Activated T-helper 2 cell treated with anti-CD3 and anti-CD28 coated beads, Interferon-gamma antibody, Interleukin-2, Interleukin-4, amounts not matched to agents 10 μg/mL and 5 μg/mL and 100 μg/mL, durations not matched to agents 14 hours and 24 hours and 36 hours (primary cell): ENCODE data around the gene RSPH1. TPM values are rescaled to one million over a fixed set of nuclear protein-coding genes. Genes with fewer than 3 reads are reported as not detected.

Experiments used
- DNase-seq: peaks from one replicate; pipeline ENCODE4 v3.0.0; 2021; ENCODE audit warnings: low spot score
- H3K27ac Mint-ChIP-seq: one replicate; pipeline ENCODE4 v1.8.0; 2021; ENCODE audit warnings: mixed read lengths
- H3K27me3 Mint-ChIP-seq: one replicate; pipeline ENCODE4 v1.8.0; 2021; ENCODE audit warnings: low read depth, mixed read lengths
- H3K36me3 Mint-ChIP-seq: one replicate; pipeline ENCODE4 v1.8.0; 2021; ENCODE audit warnings: low read depth, mixed read lengths
- H3K4me1 Mint-ChIP-seq: one replicate; pipeline ENCODE4 v1.8.0; 2021; ENCODE audit warnings: low read depth, mixed read lengths
- H3K4me3 Mint-ChIP-seq: one replicate; pipeline ENCODE4 v1.8.0; 2021; ENCODE audit warnings: low read depth, mild to moderate bottlenecking, moderate library complexity, mixed read lengths
- H3K9me3 Mint-ChIP-seq: one replicate; pipeline ENCODE4 v1.8.0; 2021; ENCODE audit warnings: mixed read lengths
- intact Hi-C: fragments of 100-400 bp; cut with micrococcal nuclease; formaldehyde crosslinking; loops from one replicate; pipeline ENCODE4 v1.15.1; 2023
- total RNA-seq: library from RNA; stranded (reverse); gene quantifications from 2 replicates; pipeline ENCODE4 v1.2.3, GENCODE V29; 2022

RSPH1 gene
- total RNA-seq = not detected in 2 replicates

DNA sequence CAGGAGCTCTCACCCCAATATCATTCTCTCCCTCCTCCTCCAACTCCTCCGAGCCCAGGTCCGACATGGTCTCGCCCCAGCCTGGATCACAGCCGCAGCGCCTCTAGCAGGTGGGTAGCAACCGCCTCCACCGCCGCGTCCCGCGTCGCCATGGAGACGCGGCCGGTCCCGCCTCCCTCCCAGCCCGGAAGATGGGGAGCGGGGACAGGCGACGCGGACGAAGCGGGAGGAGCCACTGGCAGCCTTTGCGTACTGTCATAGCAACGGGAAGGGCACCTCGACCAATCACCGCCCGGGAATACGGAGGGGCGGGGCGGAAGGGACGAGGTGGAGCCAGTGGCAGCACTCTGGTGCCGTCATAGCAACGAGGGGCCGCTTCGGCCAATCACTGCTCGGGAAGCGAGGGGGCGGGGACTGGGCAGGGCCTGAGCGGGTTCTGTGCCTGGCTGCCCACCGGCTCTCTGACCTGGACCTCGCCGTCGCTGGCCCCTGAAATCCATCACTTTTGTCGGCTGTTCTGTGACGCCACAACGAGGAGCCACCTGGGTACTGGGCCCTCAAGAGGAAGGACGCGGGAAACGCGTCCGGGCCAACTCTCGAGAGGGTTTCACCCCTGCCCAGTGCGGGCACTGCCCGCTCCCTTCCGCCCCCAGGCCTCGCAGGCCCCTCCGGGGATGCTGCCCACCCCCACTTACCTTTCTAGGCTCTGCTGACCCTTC lies at the start of gene RSPH1:
RSPH1 (minus strand) TSS at position 105 of the 719 bp plus-strand sequence; CDS start at position 67, 38 bp downstream.
- Mint-ChIP-seq H3K4me1 (peaks cover 24% of the 10 kb centered on the region), H3K9me3 (no peaks in the 10 kb centered on the region), H3K27ac (peak within 1 kb of the TSS; percentile 62), H3K27me3 (peaks cover 20% of the 10 kb centered on the region), H3K4me3 (peak within 1 kb of the TSS; percentile 89), H3K36me3 (no peaks in the 10 kb centered on the region)
- DNase-seq = peak; percentile 99
- intact Hi-C loops = loop anchor here (1.0 kb wide), 2 partner anchors 31 to 40 kb away; no protein-coding TSS in a partner anchor

DNA sequence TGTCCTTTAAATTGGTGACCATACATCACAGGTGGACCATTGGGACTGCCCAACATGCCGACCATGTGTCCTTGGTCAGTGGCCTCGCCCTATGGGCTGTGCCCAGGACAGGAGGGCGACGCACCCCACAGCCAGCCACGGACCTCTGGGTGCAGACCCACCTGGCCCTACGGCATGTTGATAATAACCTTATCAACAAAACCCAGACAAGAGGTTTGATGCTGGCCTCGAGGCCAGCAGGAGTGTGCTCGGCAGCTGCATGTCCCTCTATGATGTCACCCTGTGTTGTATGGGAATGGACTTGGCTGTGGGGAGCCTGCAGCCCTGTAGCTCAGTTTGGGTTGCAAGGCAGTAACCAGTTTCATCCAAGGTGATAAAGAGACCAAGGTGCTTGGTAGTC lies 49.7 kb upstream of the RSPH1 start:
- H3K9me3 Mint-ChIP-seq = no peaks in the 10 kb centered on the region
- DNase-seq = no peak
- no peaks in the 10 kb centered on the region for H3K27me3 Mint-ChIP-seq
- H3K4me1 Mint-ChIP-seq = peaks cover 4% of the 10 kb centered on the region
- H3K4me3 Mint-ChIP-seq = no peak overlapping the region
- intact Hi-C loops = no loop called here
- peaks cover 42% of the 10 kb centered on the region for H3K36me3 Mint-ChIP-seq
- no peak overlapping the region for H3K27ac Mint-ChIP-seq

DNA sequence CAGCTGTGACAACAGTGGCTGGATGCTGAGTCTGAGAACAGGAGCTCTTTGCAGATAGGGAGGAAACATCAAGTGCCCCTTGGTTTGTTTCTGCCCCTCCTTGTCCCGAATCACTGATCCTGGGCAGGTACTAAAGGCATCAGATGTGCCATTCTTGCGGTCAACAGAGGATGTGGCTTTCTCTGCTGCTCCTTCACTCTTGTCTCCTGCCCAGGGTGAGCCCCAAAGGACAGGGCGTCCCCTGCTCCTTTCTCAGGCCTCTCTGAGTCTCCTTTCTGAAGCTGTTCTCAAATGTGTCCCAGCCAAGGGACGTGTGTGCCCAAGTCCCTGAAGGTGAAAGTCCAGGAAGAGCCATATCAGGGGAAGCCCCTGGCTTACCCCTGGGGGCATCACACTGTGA lies 49.3 kb upstream of the RSPH1 start:
- H3K9me3 Mint-ChIP-seq = no peaks in the 10 kb centered on the region
- H3K27ac Mint-ChIP-seq = no peak overlapping the region
- no peak overlapping the region for H3K4me3 Mint-ChIP-seq
- no peak for DNase-seq
- peaks cover 4% of the 10 kb centered on the region for H3K4me1 Mint-ChIP-seq
- no peaks in the 10 kb centered on the region for H3K27me3 Mint-ChIP-seq
- H3K36me3 Mint-ChIP-seq = peaks cover 38% of the 10 kb centered on the region
- intact Hi-C loops = no loop called here

DNA sequence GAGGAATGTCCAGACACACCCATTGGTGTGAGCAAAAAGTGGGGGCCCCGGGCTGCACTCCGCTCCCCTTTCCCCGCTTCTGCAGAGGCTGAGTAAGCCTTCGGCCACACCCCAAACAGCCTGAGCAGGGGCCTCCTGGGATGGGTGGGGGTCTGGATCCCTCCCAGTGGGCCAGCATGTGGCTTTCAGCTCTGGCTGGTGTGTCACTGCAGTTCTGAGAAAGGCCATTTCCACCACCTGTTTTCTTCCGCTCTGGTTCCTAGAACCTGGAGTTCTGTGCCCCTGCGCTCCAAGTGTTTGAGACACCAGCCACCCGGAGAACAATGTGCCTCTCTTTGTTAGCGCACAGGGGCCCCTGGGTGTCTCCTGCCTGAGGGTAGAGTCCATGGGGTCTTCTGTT lies 48.5 kb upstream of the RSPH1 start:
- intact Hi-C loops = no loop called here
- peaks cover 4% of the 10 kb centered on the region for H3K4me1 Mint-ChIP-seq
- H3K36me3 Mint-ChIP-seq = peaks cover 32% of the 10 kb centered on the region
- H3K27ac Mint-ChIP-seq = no peak overlapping the region
- H3K27me3 Mint-ChIP-seq = no peaks in the 10 kb centered on the region
- DNase-seq = no peak
- no peaks in the 10 kb centered on the region for H3K9me3 Mint-ChIP-seq
- no peak overlapping the region for H3K4me3 Mint-ChIP-seq

DNA sequence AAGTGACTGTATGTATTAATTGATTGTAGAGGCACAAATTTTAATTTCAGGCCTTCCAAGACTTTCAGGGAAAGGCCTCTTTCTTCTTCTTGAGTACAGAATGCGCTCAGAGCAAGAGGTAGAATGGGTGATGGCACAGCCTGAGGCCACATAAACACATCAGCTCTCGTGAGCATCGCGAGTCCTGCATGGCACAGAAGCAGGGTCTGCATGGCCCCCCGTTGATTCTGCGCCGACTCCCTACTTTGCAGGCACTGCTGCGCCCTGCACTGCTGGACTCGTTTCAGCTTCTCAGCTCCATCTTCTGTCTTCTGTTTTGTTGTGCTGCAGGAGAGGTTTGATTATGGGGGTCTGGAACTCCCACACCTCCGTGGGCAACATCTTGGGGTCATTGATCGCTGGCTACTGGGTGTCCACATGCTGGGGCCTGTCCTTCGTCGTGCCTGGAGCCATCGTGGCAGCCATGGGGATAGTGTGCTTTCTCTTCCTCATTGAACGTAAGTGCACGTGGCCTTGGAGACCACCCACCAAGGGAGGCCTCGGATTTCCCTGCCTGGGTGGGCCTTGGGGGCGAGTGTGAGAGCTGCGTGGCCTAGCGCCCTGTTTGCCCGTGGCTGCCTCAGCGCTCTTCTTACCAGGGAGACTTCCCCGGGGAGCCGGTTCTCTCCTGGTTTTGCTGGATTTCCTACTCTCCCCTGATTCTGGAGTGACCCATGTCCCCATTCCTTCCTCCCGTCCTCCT lies 47.3 kb upstream of the RSPH1 start:
- no peak overlapping the region for H3K27ac Mint-ChIP-seq
- no peaks in the 10 kb centered on the region for H3K9me3 Mint-ChIP-seq
- H3K36me3 Mint-ChIP-seq = peaks cover 20% of the 10 kb centered on the region
- intact Hi-C loops = no loop called here
- H3K4me3 Mint-ChIP-seq = no peak overlapping the region
- no peaks in the 10 kb centered on the region for H3K4me1 Mint-ChIP-seq
- no peak for DNase-seq
- H3K27me3 Mint-ChIP-seq = no peaks in the 10 kb centered on the region

DNA sequence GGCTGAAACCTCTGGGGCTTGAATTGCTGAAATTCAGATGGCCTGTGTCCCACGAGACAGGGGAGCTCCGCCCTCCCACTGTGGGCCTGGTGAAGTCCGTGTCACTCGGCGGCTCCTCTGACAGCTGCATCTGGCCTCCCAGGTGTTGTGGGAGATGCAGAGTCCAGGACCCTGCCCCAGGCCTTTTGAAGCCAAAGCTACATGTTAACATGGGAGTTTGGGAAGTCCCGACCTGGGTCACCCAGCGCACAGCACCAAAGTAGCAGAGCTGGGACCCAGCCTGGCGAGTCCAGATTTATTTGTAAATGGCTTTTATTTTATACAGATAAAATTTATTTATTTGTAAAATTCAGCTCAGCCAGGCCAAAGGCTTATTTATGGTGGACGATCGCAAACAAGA lies 46.6 kb upstream of the RSPH1 start:
- H3K27me3 Mint-ChIP-seq = no peaks in the 10 kb centered on the region
- H3K4me3 Mint-ChIP-seq = no peak overlapping the region
- H3K4me1 Mint-ChIP-seq = no peaks in the 10 kb centered on the region
- no peak for DNase-seq
- no peaks in the 10 kb centered on the region for H3K9me3 Mint-ChIP-seq
- no peak overlapping the region for H3K27ac Mint-ChIP-seq
- intact Hi-C loops = no loop called here
- H3K36me3 Mint-ChIP-seq = peaks cover 17% of the 10 kb centered on the region

DNA sequence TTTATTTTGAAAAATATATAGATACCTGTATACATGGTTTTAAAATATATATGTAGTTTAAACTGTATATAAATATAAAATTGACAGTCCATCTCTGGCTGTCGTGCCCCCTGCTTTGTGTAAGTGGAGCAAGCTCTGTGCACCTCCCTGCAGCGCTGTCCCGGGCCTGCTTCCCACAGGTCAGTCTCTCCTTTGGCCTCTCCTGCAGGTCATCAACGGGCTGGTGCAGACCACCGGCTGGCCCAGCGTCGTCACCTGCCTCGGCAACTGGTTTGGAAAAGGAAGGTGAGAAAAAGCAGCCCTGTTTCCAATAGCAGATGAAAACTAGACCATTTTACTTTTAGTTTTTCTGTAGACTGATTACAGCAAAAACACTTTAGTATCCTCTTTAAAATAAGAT lies 46.2 kb upstream of the RSPH1 start:
- H3K27me3 Mint-ChIP-seq = no peaks in the 10 kb centered on the region
- no peaks in the 10 kb centered on the region for H3K9me3 Mint-ChIP-seq
- no peaks in the 10 kb centered on the region for H3K4me1 Mint-ChIP-seq
- intact Hi-C loops = no loop called here
- H3K27ac Mint-ChIP-seq = no peak overlapping the region
- H3K36me3 Mint-ChIP-seq = peaks cover 15% of the 10 kb centered on the region
- H3K4me3 Mint-ChIP-seq = no peak overlapping the region
- DNase-seq = no peak

DNA sequence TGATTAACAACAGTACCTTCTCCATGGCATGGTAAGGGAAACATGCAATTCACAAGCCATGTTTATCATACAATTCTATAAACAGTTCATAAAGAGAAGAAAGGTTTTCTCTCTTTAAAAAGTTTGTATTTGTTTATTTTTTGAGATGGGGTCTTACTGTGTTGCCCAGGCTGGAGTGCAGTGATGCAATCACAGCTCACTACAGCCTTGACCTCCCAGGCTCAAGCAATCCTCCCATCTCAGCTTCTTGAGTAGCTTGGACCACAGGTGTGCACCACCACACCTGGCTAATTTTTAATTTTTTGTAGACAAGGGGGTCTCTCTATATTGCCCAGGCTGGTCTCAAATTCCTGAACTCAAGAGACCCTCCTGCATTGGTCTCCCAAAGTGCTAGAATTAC lies 45.6 kb upstream of the RSPH1 start:
- no peak overlapping the region for H3K4me3 Mint-ChIP-seq
- H3K4me1 Mint-ChIP-seq = no peaks in the 10 kb centered on the region
- H3K27ac Mint-ChIP-seq = no peak overlapping the region
- intact Hi-C loops = no loop called here
- no peaks in the 10 kb centered on the region for H3K27me3 Mint-ChIP-seq
- no peak for DNase-seq
- H3K9me3 Mint-ChIP-seq = no peaks in the 10 kb centered on the region
- H3K36me3 Mint-ChIP-seq = peaks cover 15% of the 10 kb centered on the region

DNA sequence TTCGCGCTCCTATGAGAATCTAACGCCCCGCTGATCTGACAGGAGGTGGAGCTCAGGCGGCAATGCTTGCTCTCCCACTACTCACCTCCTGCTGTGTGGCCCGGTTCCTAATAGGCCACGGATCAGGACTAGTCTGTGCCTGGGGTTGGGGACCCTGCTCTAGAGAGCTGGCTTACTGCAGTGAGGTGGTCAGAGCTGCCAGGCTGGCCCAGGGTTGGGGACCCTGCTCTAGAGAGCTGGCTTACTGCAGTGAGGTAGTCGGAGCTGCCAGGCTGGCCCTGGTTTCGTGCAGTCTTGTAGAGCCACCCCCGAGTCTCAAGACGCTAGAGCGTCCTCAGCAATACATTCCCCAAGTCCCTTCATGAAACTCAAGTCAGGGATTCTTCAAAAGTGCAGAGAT lies 45.1 kb upstream of the RSPH1 start:
- H3K36me3 Mint-ChIP-seq = peaks cover 17% of the 10 kb centered on the region
- no peaks in the 10 kb centered on the region for H3K9me3 Mint-ChIP-seq
- no peak overlapping the region for H3K4me3 Mint-ChIP-seq
- no peaks in the 10 kb centered on the region for H3K4me1 Mint-ChIP-seq
- intact Hi-C loops = no loop called here
- DNase-seq = no peak
- H3K27me3 Mint-ChIP-seq = no peaks in the 10 kb centered on the region
- no peak overlapping the region for H3K27ac Mint-ChIP-seq

DNA sequence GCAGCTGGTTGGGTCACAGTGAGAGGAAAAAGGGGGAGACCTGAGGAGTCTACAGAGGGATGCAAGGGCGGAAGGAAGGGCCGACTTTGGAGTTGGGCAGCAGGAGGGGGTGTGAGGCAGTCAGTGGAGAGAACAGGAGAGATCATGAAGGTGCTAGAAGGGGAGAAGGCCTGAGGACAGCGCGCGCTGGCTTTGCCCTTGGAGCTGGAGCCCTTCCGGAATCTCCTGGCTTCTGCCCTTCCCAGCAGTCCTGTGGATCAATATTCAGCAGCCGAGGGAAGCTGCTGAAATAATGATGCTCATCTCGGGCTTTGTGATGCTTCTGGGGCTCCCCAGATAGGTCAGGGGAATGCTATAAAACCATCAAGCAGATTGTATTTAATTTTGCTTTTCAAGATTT lies 44.4 kb upstream of the RSPH1 start:
- no peaks in the 10 kb centered on the region for H3K4me1 Mint-ChIP-seq
- H3K9me3 Mint-ChIP-seq = no peaks in the 10 kb centered on the region
- no peak for DNase-seq
- no peaks in the 10 kb centered on the region for H3K27me3 Mint-ChIP-seq
- H3K36me3 Mint-ChIP-seq = peaks cover 15% of the 10 kb centered on the region
- no peak overlapping the region for H3K4me3 Mint-ChIP-seq
- intact Hi-C loops = no loop called here
- no peak overlapping the region for H3K27ac Mint-ChIP-seq

DNA sequence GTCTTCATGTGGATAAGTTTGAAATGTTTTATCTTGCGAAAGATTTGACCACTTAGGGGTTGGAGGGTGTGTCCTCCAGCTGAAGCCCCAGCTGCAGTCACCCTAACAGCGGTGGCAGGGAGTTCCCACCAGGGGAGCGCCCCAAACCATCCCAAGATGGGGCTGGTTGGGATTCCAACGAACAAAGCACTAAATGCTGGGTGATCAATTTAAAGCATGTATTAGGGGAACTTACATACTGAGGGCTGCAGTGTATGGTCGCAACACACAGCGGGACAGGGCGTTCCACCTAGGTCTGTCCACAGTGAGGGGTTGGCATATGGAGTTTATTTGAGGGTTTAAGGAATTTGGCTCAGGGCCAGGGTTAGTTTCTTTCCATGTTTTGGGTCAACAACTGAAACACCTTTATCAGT lies 43.9 kb upstream of the RSPH1 start:
- Mint-ChIP-seq H3K4me3 (no peak overlapping the region), H3K4me1 (no peaks in the 10 kb centered on the region), H3K27ac (no peak overlapping the region), H3K36me3 (peaks cover 17% of the 10 kb centered on the region), H3K27me3 (no peaks in the 10 kb centered on the region), H3K9me3 (no peaks in the 10 kb centered on the region)
- intact Hi-C loops = loop anchor here (10.0 kb wide), 1 partner anchor 225 kb away; the partner anchor contains the start of gene TFF3
- DNase-seq = no peak

DNA sequence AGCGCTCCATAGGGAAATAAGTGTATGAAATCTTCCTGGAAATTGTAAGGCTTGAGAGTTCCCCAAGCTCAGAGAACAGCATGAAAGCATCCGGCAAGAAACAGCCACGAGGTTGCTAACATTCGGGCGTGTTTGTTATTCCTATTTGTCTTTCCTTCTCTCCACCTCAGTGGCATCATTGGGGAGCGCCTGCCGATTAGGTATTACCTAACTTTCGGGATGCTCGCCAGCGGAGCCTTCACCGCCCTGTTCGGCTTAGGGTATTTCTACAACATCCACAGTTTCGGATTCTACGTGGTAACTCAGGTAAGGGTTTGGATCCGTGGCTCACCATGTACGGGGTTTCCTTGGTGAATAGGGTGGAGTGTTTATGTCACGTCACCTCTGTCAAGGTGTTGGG lies 43.3 kb upstream of the RSPH1 start:
- Mint-ChIP-seq H3K4me1 (peaks cover under 1% of the 10 kb centered on the region), H3K36me3 (peaks cover 15% of the 10 kb centered on the region), H3K27me3 (no peaks in the 10 kb centered on the region), H3K9me3 (no peaks in the 10 kb centered on the region), H3K4me3 (no peak overlapping the region), H3K27ac (no peak overlapping the region)
- DNase-seq = no peak
- intact Hi-C loops = loop anchor here (10.0 kb wide), 1 partner anchor 225 kb away; the partner anchor contains the start of gene TFF3
